Esophagus (tissue), 2 donors: ENCODE results near the gene RPS10. TPM values are rescaled to one million over a fixed set of nuclear protein-coding genes. Genes with fewer than 3 reads are reported as not detected.

Source experiments
- H3K27ac ChIP-seq, 2 donors: one replicate each; pipeline ENCODE4 v1.5.1; 2013; ENCODE audit warnings: low read depth in 2 of 2, mild to moderate bottlenecking in 2 of 2, inconsistent platforms in 1 of 2, low read length in 1 of 2, moderate library complexity in 1 of 2
- H3K27me3 ChIP-seq, 2 donors: one replicate each; pipeline ENCODE4 v1.6.1; 2013; ENCODE audit warnings: low read length in 2 of 2, control low read depth in 1 of 2, mild to moderate bottlenecking in 1 of 2; ENCODE audit not compliant: insufficient read depth in 2 of 2, control insufficient read depth in 1 of 2
- H3K36me3 ChIP-seq, 2 donors: one replicate each; pipeline ENCODE4 v1.6.1; 2013; ENCODE audit warnings: low read length in 1 of 2; ENCODE audit not compliant: control insufficient read depth in 2 of 2, insufficient read depth in 2 of 2
- H3K4me1 ChIP-seq, 2 donors: one replicate each; pipeline ENCODE4 v1.6.1; 2013; ENCODE audit warnings: low read length in 1 of 2; ENCODE audit not compliant: control insufficient read depth in 2 of 2, insufficient read depth in 2 of 2
- H3K4me3 ChIP-seq, 2 donors: one replicate each; pipeline ENCODE4 v1.5.1; 2013; ENCODE audit warnings: low read length in 2 of 2, mild to moderate bottlenecking in 2 of 2, low read depth in 1 of 2, moderate library complexity in 1 of 2
- H3K9me3 ChIP-seq, 2 donors: one replicate each; pipeline ENCODE4 v1.6.1; 2013; ENCODE audit warnings: mild to moderate bottlenecking in 2 of 2, low read depth in 1 of 2, low read length in 1 of 2, moderate library complexity in 1 of 2; ENCODE audit not compliant: control insufficient read depth in 2 of 2, insufficient read depth in 1 of 2
- WGBS, 2 donors: extraction: QIAGEN DNeasy Blood & Tissue Kit; methylation state at CpG; one replicate each; pipeline ENCODE4 v1.1.7; 2013; 5-methylcytosine and 5-hydroxymethylcytosine counted together
- polyA plus RNA-seq, 2 donors: library from polyadenylated mRNA; stranded (reverse); fragments of 200-250 nt; gene quantifications; one replicate each; pipeline ENCODE4 v1.2.3, GENCODE V29; 2013
- donor health status: healthy with polysubstance abuse.
- donor health status: Bipolar disorder and iron deficiency.

Gene RPS10
- polyA plus RNA-seq, 2 donors: 1,884 to 2,829 TPM

DNA sequence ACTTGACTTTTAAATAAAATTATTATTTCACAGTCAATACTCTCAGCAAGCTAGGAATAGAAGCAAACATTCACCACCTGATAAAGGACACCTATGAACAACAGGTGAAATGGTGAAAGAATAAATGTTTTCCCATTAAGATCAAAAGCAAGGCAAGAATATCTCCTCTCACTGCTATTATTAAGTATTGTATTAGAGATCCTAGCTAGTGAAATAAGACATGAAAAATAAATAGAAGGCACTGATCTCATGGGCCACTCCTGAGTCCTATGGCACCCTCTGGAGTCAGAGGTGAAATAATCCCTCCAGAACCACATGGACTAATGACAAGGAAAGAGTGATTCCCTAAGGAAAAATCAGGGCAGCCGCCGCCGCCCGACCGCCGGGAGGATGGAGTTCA, 29.4 kb downstream of the RPS10 start:
- H3K27me3 ChIP-seq: no peaks in the 10 kb centered on the region
- H3K27ac ChIP-seq: no peak overlapping the region
- H3K4me3 ChIP-seq: no peak overlapping the region
- WGBS, 2 donors: 96 to 98% methylated on average over 6 of the region's 6 CpGs
- H3K36me3 ChIP-seq: no peaks in the 10 kb centered on the region
- H3K9me3 ChIP-seq: no peaks in the 10 kb centered on the region
- no peaks in the 10 kb centered on the region for H3K4me1 ChIP-seq

DNA sequence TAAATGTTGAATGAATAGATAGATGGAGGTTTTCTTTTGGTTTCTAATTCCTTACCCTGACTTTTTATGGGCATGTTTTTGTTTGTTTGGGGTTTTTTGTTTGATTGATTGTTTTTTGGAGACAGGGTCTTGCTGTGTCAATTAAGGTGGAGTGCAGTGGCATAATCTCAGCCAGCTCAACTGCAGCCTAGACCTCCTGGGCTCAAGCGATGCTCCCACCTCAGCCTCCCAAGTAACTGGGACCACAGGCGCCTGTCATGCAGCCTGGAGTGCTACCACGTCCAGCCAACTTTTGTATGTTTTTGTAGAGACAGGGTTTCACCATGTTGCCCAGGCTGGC, 31.9 kb downstream of the RPS10 start:
- WGBS, 2 donors: 88 to 91% methylated on average over 3 of the region's 3 CpGs
- Histone ChIP-seq H3K36me3 (no peaks in the 10 kb centered on the region), H3K4me3 (no peak overlapping the region), H3K27me3 (no peaks in the 10 kb centered on the region), H3K9me3 (no peaks in the 10 kb centered on the region), H3K4me1 (no peaks in the 10 kb centered on the region), H3K27ac (no peak overlapping the region)

DNA sequence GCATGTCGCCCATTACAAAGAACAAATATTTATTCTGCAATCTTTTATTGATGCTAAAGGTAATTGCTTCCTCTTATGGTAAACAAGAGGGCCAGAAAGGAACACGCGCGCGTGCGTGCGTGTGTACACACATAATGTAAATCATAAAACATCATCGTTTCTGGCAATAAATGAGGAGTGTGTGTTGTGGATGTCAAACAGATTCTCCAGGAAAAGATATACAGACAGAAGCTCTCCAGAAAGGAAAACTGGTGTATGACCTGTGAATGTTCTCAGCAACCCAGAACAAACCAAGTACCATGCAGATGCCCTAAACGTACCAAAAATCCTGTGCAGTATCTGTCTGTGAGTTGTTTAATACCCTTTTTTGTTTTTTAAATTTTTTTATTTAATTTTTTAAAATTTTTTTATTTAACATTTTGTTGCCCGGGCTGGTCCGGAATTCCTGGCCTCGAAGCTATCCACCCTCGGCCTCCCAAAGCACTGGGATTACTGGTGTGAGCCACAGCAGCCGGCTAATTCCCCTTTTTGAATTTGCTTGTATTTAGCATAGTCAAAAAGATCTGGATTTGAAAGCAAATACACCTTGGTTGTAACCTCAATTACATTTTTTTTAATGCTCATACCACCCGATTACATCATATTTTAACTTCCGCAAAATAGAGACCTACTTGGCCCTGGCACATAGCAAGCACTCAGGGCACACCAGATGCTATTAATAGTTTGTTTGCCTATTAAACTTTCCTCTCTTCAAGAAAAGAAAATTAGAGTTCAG, 32.5 kb downstream of the RPS10 start:
- WGBS, 2 donors: 44 to 46% methylated on average over 16 of the region's 16 CpGs
- Histone ChIP-seq H3K27me3 (no peaks in the 10 kb centered on the region), H3K4me3 (peak overlapping the region; percentile 63 to 83), H3K9me3 (no peaks in the 10 kb centered on the region), H3K27ac (peak overlapping the region; percentile 86 to 91), H3K36me3 (no peaks in the 10 kb centered on the region), H3K4me1 (no peaks in the 10 kb centered on the region)

DNA sequence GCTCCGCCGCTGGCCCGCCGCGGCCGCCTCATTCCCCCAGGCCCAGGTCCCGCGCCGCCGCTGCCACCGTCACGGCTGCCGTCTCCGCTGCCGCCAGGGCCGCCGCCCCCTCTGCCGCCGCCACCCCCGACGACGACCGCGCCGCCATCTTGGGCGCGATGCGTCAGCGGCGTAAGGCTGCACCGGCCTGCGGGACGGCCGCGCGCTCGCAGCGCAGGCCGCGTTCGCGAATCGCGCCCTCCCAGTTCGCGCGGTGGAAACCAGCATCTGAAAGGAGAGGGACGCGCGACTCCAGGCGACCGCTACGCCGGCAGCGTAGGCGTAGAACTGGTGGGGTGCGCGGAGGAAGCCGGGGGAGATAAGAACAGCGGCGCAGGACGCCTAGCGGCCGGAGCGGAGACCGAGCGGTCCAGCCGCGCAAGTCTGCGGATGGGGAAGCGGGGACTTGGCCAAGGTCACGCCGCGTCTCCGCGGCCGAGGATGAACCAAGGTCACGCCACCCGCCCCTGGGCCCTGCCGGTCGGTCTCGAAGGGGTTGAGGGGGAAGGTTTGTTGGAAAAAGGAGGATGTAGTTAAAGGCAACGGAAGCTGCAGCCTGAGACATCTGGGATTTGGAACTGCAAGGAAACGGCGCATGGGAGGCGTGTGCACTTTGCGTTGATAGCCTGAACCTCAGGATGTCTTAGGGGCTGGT, 33.2 kb downstream of the RPS10 start, which contains the start of gene NUDT3:
NUDT3 (minus strand) TSS at position 173 of the 694 bp plus-strand sequence. CDS start 307 bp downstream, outside the sequence.
- 0% methylated on average over 87 of the region's 87 CpGs for WGBS, 2 donors
- Histone ChIP-seq H3K27me3 (no peaks in the 10 kb centered on the region), H3K4me3 (peak within 1 kb of the TSS; percentile 63 to 83), H3K27ac (peak within 1 kb of the TSS; percentile 86 to 91), H3K36me3 (no peaks in the 10 kb centered on the region), H3K4me1 (no peaks in the 10 kb centered on the region), H3K9me3 (no peaks in the 10 kb centered on the region)

DNA sequence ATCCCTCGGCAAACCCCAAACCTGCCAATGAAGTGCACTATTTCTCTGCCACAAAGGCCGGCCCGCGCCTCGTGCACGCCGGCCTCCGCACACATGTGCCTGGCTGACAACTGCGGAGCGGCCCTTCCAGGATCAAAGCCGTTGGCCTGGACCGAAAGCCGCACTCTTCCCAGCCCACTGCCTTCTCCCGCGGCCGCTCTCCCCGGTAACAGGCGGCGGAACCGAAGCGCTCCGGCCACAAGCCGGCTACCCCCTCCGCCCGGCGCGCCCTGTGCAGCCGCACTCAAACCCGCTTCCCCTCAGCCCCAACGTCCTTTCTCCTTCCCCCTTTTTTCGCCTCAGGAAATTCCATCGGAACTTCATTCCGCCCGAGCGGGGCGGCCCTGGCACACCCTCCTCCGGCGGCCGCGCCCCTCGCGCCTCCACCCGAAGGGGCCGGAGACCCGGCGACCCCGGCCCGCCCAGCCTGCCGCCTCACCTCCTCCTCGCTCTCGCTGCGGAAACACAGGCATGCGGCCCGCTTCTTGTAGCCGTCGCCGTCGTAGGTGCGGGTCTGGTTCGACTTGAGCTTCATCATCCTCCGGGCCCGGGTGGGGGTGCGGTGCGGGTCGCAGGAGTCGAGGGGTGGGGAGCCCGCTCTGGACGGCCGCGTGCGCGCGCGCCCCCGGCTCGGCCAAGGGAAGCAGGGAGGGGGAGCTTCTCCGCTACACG, 33.9 kb downstream of the RPS10 start:
- Histone ChIP-seq H3K4me1 (no peaks in the 10 kb centered on the region), H3K4me3 (peak overlapping the region; percentile 63 to 83), H3K27me3 (no peaks in the 10 kb centered on the region), H3K9me3 (no peaks in the 10 kb centered on the region), H3K36me3 (no peaks in the 10 kb centered on the region), H3K27ac (peak overlapping the region; percentile 86 to 91)
- WGBS, 2 donors: 0% methylated on average over 71 to 78 of the region's 78 CpGs

DNA sequence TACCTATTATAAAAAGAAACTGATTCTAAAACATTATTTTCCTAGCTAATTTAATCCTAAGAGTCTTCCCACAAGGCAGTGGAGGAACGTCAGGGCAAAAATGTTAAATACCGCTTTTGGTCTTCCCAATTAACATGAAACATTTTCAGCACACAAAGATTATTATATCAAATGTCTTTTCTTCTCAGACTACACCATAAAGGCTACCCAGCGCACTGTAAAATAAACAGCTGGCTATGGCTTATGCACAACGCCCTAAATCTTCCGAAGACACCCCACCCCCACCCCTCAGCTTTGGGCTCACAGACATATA, 34.4 kb downstream of the RPS10 start:
- peak overlapping the region; percentile 86 to 91 for H3K27ac ChIP-seq
- H3K9me3 ChIP-seq: no peaks in the 10 kb centered on the region
- H3K36me3 ChIP-seq: no peaks in the 10 kb centered on the region
- no peaks in the 10 kb centered on the region for H3K27me3 ChIP-seq
- H3K4me1 ChIP-seq: no peaks in the 10 kb centered on the region
- WGBS, 2 donors: 2 to 3% methylated on average over 5 of the region's 5 CpGs
- H3K4me3 ChIP-seq: peak overlapping the region; percentile 63 to 83

DNA sequence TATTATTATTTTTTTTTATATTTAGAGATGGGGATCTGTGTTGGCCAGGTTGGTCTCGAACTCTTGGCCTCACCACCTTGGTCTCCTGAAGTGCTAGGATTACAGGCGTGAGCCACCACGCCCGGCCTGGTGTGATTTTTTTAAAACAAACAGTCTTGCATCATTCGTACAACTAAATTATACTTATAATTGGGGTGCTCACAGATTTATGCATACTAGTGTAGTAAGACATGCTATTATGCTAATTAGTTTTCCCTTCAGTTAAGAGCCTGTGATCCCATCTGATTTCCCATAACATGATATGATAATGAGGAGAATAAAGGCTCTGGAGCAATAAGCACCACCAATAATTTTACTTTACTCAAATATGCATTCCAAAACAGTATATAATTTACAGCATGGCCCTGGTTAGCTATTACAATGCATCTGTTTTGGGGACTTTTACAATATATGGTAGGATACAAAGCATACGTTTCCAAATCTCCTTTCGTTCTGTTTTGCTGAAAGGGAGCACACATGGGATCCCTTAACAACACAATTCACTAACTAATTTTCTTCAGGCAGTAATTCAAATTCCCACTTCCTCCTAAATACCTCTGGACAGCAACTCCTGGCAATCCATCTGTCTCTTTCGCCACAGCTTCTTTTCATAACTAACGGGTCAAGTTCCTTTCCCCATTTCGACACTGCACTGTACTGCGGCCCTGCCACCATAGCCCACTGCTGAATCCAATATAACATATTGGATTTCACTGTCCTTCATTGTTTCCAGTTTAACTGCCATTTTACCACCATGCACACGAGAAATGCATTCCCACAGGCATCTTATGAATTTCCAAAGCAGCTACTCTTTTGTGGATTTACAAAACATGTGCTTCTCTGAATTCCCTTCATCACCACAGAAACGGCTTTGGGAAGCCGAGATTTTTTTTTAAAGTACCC, 35.1 kb downstream of the RPS10 start:
- 27 to 28% methylated on average over 14 of the region's 14 CpGs for WGBS, 2 donors
- Histone ChIP-seq H3K27me3 (no peaks in the 10 kb centered on the region), H3K9me3 (no peaks in the 10 kb centered on the region), H3K36me3 (no peaks in the 10 kb centered on the region), H3K4me1 (no peaks in the 10 kb centered on the region), H3K4me3 (peak overlapping the region in 1 of 2 donors; percentile 63), H3K27ac (peak overlapping the region; percentile 24 to 91)

DNA sequence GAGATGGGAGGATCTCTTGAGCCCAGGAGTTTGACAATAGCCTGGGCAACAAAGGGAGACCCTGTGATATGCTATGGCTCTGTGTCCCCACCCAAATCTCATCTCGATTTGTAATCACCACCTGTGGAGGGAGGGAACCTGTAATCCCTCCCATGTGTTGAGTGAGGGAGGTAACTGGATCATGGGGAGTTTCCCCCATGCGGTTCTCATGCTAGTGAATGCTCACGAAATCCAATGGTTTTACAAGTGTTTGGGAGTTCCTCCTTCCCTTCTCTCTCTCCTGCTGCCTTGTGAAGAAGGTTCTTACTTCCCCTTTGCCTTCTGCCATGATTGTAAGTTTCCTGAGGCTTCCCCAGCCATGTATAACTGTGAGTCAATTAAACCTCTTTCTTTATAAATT, 36.8 kb downstream of the RPS10 start:
- H3K4me1 ChIP-seq: peaks cover 0 to 2% of the 10 kb centered on the region in 2 donors
- H3K27me3 ChIP-seq: no peaks in the 10 kb centered on the region
- no peak overlapping the region for H3K4me3 ChIP-seq
- 76 to 89% methylated on average over 3 of the region's 3 CpGs for WGBS, 2 donors
- no peaks in the 10 kb centered on the region for H3K36me3 ChIP-seq
- no peak overlapping the region for H3K27ac ChIP-seq
- no peaks in the 10 kb centered on the region for H3K9me3 ChIP-seq

DNA sequence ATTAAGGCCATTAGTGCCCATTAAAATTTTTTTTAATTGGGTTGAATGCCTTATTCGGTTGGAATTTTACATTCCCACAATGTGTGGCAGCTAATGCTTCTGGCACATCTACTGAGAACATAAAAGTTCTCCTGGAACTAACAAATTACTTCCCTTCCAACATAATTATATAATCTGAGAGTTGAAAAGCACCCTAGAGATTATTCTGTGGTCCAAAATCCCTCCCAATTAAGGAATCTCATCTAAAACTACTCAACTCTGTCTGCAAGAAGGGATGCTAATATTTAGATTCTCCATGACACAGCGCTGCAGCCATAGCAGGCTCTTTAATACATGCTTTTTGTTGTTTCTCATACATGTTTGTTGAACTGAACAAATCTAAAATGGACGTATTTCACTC, 37.4 kb downstream of the RPS10 start:
- Histone ChIP-seq H3K4me3 (no peak overlapping the region), H3K4me1 (peaks cover 0 to 2% of the 10 kb centered on the region in 2 donors)
- 63 to 77% methylated on average over 3 of the region's 3 CpGs for WGBS, 2 donors

More for the DNA sequence above, 37.4 kb downstream of the RPS10 start:
- no peaks in the 10 kb centered on the region for H3K36me3 ChIP-seq
- H3K27ac ChIP-seq: no peak overlapping the region
- no peaks in the 10 kb centered on the region for H3K27me3 ChIP-seq
- H3K9me3 ChIP-seq: no peaks in the 10 kb centered on the region
